ENCODE data around the gene PFKL.

Gene PFKL

DNA sequence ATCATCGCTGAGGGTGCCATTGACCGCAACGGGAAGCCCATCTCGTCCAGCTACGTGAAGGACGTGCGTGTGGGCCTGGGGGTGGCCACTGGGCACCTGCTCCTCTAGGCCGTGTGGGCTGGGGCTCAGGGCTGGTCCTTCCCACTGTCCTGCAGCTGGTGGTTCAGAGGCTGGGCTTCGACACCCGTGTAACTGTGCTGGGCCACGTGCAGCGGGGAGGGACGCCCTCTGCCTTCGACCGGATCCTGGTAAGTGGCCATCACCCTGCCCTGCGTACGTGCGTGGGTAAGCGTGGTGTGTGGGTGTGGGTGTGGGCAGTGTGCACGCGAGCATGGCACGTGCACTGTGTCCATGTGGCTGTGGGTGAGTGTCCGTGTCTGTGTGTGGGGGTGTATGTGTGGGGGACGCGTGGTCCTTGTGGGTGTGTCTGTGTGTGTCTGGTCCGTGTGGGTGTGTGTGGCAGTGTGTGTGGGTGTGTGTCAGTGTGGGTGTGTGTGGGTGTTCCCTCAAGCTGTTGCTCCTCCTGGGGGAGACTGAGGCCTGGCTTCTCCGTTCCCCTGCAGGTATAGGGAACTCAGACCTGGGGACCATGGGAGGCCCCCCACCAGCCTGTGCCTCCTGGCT, 16.5 kb downstream of the PFKL start:
- no peak overlapping the region for H3K27ac ChIP-seq (replicated peaks)
- TF ChIP-seq GABPA (IDR thresholded peaks at IDR 0.05; ENCODE audit: low read depth) (no peak), POLR2AphosphoS5 (IDR thresholded peaks at IDR 0.05; ENCODE audit: low read depth) (no peak; the same call in 1 of the 2 replicates)
- TF ChIP-seq, protein P1, sequence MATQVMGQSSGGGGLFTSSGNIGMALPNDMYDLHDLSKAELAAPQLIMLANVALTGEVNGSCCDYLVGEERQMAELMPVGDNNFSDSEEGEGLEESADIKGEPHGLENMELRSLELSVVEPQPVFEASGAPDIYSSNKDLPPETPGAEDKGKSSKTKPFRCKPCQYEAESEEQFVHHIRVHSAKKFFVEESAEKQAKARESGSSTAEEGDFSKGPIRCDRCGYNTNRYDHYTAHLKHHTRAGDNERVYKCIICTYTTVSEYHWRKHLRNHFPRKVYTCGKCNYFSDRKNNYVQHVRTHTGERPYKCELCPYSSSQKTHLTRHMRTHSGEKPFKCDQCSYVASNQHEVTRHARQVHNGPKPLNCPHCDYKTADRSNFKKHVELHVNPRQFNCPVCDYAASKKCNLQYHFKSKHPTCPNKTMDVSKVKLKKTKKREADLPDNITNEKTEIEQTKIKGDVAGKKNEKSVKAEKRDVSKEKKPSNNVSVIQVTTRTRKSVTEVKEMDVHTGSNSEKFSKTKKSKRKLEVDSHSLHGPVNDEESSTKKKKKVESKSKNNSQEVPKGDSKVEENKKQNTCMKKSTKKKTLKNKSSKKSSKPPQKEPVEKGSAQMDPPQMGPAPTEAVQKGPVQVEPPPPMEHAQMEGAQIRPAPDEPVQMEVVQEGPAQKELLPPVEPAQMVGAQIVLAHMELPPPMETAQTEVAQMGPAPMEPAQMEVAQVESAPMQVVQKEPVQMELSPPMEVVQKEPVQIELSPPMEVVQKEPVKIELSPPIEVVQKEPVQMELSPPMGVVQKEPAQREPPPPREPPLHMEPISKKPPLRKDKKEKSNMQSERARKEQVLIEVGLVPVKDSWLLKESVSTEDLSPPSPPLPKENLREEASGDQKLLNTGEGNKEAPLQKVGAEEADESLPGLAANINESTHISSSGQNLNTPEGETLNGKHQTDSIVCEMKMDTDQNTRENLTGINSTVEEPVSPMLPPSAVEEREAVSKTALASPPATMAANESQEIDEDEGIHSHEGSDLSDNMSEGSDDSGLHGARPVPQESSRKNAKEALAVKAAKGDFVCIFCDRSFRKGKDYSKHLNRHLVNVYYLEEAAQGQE (IDR thresholded peaks at IDR 0.05; ENCODE audit: insufficient replicate concordance, low read depth): no peak
- H3K4me3 ChIP-seq (replicated peaks; ENCODE audit: insufficient read depth, low read length): no peak overlapping the region
- H3K27me3 ChIP-seq (ENCODE audit: insufficient read depth, poor library complexity, severe bottlenecking): no peaks in the 10 kb centered on the region
- no peak for DNase-seq (ENCODE audit: low read depth in 1 of 2, low spot score in 1 of 2)

GRCh38 chr21:44317241-44317782, 17.5 kb downstream of the PFKL start:
- H3K27me3 ChIP-seq (ENCODE audit: insufficient read depth, poor library complexity, severe bottlenecking): no peaks in the 10 kb centered on the region
- TF ChIP-seq GABPA (IDR thresholded peaks at IDR 0.05; ENCODE audit: low read depth) (no peak), POLR2AphosphoS5 (IDR thresholded peaks at IDR 0.05; ENCODE audit: low read depth) (no peak), SPI1 (IDR thresholded peaks at IDR 0.05; ENCODE audit: borderline replicate concordance, low read depth) (no peak)
- TF ChIP-seq, protein P1 (IDR thresholded peaks at IDR 0.05; ENCODE audit: insufficient replicate concordance, low read depth): no peak
- DNase-seq (ENCODE audit: low read depth in 1 of 2, low spot score in 1 of 2): no peak
- no peak overlapping the region for H3K27ac ChIP-seq (replicated peaks)
- no peak overlapping the region for H3K4me3 ChIP-seq (replicated peaks; ENCODE audit: insufficient read depth, low read length)

DNA sequence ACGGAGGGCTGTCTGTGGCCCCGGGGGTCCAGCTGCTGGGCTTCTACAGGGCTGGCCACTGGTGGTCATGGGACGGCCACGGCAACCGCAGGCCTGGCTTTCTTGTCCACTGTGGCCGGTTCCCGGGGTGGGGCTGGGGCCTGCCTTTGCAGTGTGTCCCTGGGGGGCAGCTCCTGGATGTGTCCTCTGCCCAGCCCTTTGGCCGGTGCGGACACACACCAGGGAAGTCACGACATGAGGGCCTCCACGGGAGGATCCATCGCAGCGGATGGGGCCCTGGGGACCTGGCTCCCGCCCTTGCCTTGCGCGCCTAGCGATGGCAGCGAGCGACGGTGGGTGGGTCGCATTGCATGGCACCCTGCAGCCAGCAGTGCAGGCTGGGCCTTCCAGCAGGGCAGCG, 18.0 kb downstream of the PFKL start:
- TF ChIP-seq CTCF (IDR thresholded peaks at IDR 0.05; ENCODE audit: insufficient read depth, low read length) (no peak), POLR2AphosphoS5 (IDR thresholded peaks at IDR 0.05; ENCODE audit: low read depth) (no peak), GABPA (IDR thresholded peaks at IDR 0.05; ENCODE audit: low read depth) (no peak), SPI1 (IDR thresholded peaks at IDR 0.05; ENCODE audit: borderline replicate concordance, low read depth) (no peak)
- TF ChIP-seq, protein P1 (IDR thresholded peaks at IDR 0.05; ENCODE audit: insufficient replicate concordance, low read depth): no peak
- Histone ChIP-seq H3K27ac (replicated peaks) (no peak overlapping the region), H3K27me3 (ENCODE audit: insufficient read depth, poor library complexity, severe bottlenecking) (no peaks in the 10 kb centered on the region), H3K4me3 (replicated peaks; ENCODE audit: insufficient read depth, low read length) (no peak overlapping the region)
- no peak for DNase-seq (ENCODE audit: low read depth in 1 of 2, low spot score in 1 of 2)

Measured in HL-60 (cell line).